Measurements from ENCODE around the gene FNBP1. TPM values are rescaled to one million over a fixed set of nuclear protein-coding genes. Genes with fewer than 3 reads are reported as not detected.
"Not testable (repeated sequence)": the region's sequence is repeated elsewhere in the genome, so short reads cannot be mapped to it uniquely, and the experiment has no call there.

FNBP1 gene
- total RNA-seq, 1 donor from 2014 or later = 76.6 TPM

GRCh38 chr9:129918296-129918950, 124.6 kb downstream of the FNBP1 start:
- no peak for DNase-seq

DNA sequence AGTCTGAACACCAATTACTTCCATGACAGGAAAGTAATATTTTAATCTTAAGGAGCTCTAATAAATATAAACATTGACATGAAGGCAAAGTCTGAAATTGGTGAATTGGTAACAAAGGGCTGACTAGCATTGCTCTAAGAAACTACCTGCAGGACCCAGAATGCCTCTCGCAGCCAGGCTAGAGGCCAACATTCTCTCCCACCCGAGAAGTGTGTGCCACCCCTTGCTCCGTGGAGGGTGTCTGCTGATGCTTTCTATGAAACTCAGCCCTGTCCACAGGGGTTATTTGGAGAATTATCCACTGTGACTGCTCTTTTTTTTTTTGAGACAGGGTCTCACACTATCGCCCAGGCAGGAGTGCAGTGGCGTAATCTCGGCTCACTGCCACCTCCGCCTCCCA, 126.3 kb downstream of the FNBP1 start:
- DNase-seq = no peak

GRCh38 chr9:129914051-129914450, 128.9 kb downstream of the FNBP1 start:
- DNase-seq = no peak

DNA sequence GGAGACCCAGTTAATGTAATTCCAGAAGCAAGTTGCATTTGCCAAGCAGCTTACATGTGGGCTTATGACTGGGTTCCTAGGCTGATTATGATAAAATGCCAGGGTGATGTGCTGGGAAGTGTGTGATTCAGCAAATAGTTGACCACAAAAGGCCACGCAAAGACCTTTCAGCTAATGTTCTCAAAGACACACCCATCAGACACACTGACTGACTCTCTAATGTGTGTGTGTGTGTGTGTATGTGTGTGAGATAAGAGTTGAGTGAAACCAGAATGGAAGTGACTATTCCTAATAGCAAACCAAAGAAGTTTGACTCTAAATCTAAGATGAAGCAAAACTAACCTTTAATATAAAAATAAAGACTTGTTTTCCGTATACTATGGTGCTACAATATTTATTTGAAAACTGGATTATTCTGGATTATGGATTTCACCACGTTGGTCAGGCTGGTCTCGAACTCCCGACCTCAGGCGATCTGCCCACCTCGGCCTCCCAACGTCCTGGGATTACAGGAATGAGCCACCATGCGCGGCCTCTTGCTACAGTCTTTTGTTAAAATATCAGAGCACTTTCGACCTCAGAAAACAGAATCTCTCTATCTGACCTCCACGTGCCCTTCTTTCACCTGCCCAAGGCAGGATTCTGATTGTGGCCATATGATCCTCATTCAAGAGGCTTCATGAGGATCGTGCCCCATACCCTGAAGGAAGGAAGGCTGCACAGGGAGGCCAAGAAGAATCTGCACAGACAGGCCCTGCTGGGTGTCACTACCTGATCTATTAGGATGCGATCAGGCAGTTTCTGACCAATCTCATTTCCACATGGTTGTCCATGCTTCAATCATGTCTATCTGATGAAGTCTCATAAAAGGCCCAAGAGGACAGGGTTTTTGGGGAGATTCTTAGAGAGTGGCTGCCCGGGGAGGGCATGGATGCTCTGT, 132.1 kb downstream of the FNBP1 start:
- DNase-seq = no peak

- DNase-seq = no peak
Observed at GRCh38 chr9:129909851-129910250, 133.1 kb downstream of the FNBP1 start.

DNA sequence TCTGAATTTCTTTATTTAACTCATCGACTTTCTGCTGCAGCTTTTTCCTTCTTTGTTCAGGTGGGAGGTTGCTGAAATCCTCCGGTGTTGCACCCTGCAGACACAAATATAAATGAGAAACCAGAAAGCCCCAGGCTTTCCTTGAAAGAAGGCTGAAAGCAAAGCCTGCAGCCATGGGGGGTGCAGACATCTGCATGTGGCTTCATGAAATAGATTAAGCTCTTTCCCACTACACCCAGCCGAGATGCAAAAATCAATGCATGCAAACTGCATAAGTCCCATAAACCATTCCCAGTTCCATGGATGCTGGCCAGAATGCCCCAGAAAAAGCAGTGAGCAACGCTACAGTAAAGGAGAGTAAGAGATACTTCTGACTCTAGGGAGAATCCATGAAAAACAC, 134.1 kb downstream of the FNBP1 start:
- DNase-seq = no peak

GRCh38 chr9:129907201-129907600, 135.8 kb downstream of the FNBP1 start:
- no peak for DNase-seq

GRCh38 chr9:129906298-129906697, 136.7 kb downstream of the FNBP1 start:
- DNase-seq = no peak

DNA sequence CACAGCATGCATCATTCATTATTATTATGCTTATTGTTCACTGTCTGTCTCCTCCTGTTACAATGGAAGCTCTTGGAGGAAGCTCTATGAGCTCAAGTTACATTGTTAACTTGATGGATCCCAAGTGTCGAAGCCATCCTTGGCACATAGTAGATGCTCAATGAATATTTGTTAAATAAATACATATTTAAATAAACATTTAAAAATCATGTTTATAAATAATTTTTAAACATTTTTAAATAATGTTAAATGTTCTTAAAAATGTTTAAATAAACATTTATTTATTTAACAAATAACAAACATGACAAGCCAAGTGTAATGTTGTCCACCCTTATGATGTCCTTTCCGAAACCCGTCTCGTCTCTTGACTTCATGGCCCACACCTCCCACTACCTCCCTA, 138.3 kb downstream of the FNBP1 start:
- no peak for DNase-seq

DNA sequence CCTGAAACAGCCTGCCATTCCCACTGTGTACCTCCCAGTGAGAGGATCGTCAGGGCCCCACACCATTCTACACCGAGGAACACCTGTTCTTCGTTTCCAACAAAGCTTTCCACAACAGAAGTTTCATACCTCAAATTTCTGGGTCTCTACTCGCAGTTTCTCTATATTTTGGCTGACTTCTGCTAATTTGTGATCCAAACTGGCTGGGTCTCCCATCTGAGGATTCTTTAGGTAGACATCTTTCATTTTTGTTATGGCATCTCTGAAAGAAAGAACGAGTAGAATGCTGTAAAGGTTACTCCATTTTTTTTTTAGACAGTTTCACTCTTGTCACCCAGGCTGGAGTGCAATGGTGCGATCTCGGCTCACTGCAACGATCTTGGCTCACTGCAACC, 140.3 kb downstream of the FNBP1 start:
- no peak for DNase-seq

GRCh38 chr9:129901993-129902739, 140.8 kb downstream of the FNBP1 start:
- DNase-seq = no peak

DNA sequence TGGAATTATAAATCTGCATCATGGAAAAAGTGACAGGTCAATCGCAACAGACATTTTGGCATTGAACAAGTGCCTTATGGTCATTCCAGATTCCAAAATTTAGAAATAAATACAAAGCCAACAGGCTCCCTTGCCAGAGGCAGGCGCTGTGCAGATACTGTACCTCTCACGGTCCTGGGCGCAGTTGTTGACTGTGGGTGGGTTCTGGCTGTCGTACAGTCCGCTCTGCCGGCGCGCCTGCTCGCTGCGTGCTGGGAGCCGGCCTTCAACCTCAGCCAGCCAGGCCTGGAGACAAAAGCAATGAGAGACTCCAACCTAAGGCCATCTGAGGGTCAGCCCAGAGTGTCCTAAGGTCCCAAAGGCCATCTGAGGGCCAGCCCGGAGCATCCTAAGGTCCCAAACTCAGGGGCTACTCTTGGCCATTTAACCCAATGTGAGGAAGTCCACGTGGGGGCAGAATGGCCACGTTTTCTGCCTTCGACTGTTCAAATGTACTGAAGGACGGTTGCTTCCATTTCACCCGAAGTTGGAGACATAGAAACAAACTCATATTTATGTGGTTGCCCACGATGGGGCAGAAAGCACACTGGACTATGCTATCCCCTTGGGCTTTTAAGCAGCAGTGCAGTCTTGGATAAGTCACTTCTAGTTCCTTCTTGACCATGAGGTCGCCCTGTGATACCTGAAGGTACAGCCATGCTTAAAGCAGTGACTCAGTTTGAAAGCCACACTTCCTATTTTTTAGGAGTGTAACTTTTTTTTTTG, 142.5 kb downstream of the FNBP1 start:
- DNase-seq = no peak

- DNase-seq = no peak
Observed at GRCh38 chr9:129899620-129900019, 143.4 kb downstream of the FNBP1 start.

GRCh38 chr9:129898185-129898584, 144.8 kb downstream of the FNBP1 start:
- no peak for DNase-seq

DNA sequence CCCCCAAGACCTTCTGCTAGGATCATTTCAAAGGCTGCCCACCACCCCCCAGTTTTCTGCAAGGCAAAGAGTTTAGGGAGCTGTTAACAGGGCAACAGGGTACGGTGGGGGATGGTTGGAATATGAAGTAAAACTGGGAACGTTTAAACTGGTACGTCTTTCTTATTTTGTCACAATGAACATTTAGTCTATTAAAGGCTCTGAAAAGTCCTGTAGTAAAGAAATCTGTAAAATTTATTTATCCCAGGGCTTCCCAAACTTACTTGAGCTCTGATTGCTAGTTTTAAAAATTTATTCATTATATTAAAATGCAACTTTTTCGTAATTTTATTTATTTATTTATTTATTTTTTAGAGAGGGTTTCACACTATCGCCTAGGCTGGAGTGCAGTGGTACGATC, 145.7 kb downstream of the FNBP1 start:
- DNase-seq = no peak

- DNase-seq = no peak
Observed at GRCh38 chr9:129895376-129896268, 147.4 kb downstream of the FNBP1 start.

DNA sequence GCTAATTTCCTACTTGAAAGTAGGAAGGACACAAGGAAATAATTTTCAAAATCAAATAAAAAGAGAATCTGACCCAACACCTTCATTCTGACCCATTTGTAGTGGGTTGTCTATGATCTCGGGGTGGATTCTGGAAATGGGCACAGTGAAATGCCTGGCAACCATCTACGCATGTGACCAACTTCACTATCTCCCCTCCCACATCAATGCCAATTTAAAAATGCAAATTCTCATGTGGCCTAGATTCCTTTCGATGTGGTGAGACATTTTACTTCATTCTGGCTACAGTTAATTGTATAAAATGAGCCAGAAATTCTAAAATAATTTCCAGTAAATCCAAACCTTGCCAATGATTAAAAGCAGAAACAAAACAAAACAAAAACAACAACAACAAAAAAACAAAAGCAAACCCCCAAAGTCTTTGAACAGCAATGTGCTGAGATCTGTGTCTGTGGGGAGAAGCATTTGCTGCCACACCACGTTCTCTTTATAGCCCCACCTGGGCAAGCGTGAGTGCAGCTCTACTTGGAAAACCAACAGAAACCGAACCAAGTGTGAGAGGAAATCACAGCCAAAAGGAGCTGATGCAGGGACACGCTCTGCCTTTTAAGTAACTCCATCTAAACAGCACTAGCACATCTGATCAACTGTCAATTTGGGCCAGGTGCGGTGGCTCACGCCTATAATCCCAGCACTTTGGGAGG, 148.7 kb downstream of the FNBP1 start:
- no peak for DNase-seq

GRCh38 chr9:129891569-129891968, 151.4 kb downstream of the FNBP1 start:
- no peak for DNase-seq

DNA sequence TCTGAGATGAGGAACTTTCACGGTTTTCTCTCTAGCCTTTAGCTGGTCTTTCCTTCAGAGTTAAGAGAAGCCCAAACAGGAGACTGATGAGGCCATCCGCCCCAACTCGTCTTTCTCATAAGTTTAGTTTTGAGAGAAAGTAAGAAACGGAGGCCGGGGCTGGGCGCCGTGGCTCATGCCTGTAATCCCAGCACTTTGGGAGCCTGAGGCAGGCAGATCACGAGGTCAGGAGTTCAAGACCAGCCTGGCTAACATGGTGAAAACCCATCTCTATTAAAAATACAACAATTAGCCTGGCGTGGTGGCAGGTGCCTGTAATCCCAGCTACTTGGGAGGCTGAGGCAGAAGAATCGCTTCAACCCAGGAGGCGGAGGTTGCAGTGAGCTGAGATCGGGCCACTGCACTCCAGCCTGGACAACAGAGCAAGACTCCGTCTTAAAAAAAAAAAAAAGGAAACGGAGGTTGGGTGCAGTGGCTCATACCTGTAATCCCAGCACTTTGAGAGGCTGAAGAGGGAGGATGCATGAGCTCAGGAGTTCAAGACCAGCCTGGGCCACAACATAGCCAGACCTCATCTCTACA, 152.2 kb downstream of the FNBP1 start:
- not testable (repeated sequence) for DNase-seq
